GM18519 (cell line): ENCODE measurements around the gene ACACB.

Experiments
- ATAC-seq: cut with Tn5 transposase; IDR thresholded peaks from one replicate; pipeline ENCODE4 v1.9.1; 2021; ENCODE audit warnings: mild to moderate bottlenecking, moderate library complexity; ENCODE audit not compliant: unreplicated experiment, low FRiP score

Gene ACACB

DNA sequence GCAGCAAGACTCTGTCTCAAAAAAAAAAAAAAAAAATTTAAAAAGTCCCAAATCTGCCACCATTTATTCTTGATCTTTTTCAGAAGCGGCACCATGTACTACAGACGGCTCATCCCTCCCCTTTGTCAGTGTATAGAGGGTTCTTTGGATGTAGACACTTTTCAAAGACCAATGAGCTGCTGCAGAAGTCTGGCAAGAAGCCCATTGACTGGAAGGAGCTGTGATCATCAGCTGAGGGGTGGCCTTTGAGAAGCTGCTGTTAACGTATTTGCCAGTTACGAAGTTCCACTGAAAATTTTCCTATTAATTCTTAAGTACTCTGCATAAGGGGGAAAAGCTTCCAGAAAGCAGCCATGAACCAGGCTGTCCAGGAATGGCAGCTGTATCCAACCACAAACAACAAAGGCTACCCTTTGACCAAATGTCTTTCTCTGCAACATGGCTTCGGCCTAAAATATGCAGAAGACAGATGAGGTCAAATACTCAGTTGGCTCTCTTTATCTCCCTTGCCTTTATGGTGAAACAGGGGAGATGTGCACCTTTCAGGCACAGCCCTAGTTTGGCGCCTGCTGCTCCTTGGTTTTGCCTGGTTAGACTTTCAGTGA is 6.5 kb upstream of the ACACB start:
- ATAC-seq: no peak

- ATAC-seq: no peak
Observed at GRCh38 chr12:109110988-109111495, 5.3 kb upstream of the ACACB start.

DNA sequence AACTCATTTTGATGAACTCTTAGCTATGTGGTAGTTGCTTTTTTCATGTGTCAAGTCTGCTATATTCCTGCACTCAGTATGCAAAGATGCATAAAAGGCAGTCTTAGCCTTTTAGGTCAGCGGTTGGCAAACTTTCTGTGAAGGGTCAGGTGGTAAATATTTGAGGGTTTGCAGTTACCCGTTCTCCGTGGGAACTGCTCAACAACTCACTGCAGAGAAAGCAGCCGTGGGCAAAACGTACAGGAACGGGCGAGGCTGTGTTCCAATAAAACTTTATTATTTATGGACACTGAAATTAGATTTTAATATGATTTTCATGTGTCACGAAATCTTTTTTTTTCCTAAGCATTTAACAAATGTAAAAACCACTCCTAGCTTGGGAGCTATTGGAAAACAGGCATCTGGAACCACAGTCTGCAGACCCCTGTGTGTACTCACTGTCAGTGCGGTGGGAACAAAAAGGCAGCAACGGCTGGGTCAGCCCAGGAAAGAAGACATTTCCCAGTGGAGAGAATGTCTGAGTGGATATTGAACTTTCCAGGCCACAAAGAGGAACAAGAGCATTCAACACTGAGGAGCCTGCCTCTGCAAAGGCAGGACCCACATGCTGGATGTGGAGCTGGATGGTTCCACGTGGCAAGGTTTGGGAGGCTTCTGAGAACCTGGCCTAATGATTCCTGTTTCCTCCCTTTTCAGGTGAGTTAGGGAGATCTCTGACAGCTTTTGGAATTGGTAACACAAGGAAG is 3.5 kb upstream of the ACACB start:
- ATAC-seq: no peak

GRCh38 chr12:109113661-109114321 is 2.6 kb upstream of the ACACB start:
- no peak for ATAC-seq

GRCh38 chr12:109114644-109115043 is 1.7 kb upstream of the ACACB start:
- no peak for ATAC-seq

DNA sequence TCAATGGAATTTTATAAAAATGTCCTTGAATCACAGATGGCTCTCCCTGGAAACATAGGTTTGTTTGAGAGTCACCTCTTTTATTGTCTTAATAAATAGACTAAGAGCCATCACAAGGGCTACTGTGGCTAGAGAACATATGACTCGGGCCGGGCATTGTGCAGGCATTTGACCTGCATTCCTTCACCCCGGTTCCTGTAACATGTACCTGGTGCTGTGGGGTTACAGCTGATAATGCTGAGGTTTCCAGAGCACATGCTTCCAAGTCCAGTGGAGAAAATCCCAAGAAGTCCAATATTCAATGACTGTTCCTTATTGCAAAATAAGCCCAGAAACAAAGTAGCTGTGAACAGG is 1.0 kb upstream of the ACACB start:
- no peak for ATAC-seq

GRCh38 chr12:109116611-109116949 is 193 bp downstream of the ACACB start:
- ATAC-seq: no peak

- ATAC-seq: no peak
Observed at GRCh38 chr12:109120095-109120494, 3.7 kb downstream of the ACACB start.

GRCh38 chr12:109120557-109120956 is 4.2 kb downstream of the ACACB start:
- ATAC-seq: no peak

DNA sequence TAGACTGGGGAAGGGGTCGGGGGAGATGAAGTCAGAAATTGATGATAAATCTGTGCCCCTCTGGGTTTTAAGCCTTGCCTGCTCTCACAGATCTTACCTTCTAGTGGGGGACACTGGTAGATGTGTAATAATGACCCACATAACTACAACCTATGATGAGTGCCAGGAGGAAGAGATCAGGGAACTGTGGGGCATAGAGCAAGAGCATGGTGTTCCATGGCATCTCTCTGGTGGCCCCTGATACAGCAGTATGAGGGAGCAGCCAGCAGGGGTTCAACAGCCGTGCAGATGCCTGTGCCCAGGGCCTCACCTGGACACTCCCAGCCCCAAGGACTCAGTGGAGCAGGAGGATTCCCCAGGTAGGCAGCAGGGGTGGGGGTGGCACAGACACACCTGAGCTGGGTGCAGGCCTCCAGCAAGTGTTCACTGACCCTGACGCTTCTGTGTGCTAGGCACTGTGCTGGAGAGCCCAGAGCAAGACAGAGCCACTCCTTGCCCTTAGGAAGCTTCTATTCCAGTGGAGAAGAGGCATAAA is 5.0 kb downstream of the ACACB start:
- no peak for ATAC-seq

- ATAC-seq: no peak
Observed at GRCh38 chr12:109124878-109125648, 8.7 kb downstream of the ACACB start.

DNA sequence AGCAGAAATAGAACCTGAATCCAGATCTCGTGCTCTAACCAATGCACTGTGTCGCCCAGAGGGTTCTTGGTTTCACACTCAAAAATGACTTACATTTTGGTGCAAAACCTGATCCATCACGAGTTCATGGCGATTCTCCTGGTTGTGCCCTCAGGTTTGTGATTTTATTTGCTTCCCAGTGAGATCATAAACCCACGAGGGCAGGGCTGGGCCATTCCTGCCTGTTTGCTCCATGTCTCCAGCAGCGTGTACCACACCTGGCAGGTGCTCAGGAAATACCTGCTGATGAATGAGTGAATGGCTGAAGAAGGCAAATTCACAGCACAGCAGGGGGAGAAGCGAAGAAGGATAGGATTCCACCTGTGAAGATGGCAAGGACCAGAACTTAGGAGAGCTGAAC is 9.4 kb downstream of the ACACB start:
- ATAC-seq: no peak

GRCh38 chr12:109126784-109127183 is 10.4 kb downstream of the ACACB start:
- no peak for ATAC-seq

DNA sequence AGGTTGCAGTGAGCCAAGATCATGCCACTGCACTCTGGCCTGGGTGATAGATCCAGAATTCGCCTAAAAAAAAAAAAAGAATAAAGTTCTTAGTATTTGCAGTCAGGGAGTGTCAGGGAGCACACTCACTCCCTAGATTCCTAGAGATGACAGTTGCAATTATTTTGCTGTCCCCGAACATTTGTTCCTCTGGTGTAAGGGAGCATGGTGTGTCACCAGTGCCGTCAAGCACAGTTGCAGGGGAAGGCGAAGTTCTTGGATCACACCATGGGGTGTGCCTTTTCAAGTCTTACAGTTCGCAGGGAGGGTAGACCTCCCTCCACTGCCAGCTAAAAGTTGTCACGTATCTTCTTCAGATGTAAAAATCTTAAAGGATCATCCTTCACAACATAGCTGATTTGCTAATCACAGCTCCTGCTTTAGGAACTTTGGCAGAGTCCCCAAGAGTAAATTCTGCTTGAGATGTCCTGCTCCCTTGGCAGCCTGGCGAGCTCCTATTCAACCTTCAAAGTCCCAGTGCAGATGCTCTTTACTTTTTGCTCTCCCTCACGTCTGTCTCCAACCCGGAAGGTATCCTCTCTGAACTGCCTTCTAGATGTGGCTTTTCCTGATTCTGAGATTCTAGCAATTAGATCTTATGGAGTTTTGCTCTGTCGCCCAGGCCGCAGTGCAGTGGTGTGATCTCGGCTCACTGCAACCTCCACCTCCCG is 11.3 kb downstream of the ACACB start:
- no peak for ATAC-seq

GRCh38 chr12:109130297-109131153 is 14.1 kb downstream of the ACACB start:
- ATAC-seq: no peak

DNA sequence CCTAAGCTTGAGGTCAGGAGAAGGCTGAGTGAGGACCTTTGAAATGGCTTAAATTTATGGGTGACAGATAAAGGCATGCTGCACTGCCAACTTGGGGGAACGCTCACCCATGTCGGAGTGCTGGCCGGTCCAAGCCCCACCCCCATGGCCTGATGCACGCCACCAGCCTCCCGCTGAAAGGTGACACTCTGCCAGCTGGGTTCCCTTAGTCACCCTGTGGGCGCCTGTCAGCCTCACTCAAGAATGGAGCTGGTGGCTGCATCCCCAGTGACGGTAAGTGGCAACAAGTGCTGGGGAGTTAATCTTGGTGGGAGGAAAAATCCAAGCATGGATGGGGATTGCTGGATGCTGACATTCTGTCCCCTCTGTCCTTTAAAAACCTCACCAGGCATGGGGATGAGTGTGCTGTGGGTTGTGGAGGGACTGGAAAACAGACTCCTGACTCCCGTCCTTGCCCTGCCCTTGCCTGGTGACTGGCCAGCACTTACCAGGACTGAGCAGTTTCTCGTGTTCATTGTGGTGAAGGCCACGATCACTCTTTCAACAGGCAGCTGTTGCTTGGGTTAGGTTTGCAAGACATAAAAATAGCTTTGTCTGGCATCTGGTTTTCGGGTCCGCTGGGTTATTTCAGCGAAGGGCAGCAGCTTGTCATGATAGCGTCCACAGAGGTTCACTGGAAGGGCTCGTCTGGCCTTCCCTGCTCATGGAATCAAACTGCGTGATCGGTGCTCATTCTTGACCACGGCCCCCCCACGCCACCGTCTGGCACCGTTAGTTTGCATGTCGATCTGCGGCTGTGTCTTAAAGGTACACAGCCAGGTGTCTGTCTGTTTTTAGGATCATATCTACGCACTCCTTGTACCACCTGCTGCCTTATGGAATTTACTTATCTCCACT is 15.0 kb downstream of the ACACB start:
- ATAC-seq: no peak

DNA sequence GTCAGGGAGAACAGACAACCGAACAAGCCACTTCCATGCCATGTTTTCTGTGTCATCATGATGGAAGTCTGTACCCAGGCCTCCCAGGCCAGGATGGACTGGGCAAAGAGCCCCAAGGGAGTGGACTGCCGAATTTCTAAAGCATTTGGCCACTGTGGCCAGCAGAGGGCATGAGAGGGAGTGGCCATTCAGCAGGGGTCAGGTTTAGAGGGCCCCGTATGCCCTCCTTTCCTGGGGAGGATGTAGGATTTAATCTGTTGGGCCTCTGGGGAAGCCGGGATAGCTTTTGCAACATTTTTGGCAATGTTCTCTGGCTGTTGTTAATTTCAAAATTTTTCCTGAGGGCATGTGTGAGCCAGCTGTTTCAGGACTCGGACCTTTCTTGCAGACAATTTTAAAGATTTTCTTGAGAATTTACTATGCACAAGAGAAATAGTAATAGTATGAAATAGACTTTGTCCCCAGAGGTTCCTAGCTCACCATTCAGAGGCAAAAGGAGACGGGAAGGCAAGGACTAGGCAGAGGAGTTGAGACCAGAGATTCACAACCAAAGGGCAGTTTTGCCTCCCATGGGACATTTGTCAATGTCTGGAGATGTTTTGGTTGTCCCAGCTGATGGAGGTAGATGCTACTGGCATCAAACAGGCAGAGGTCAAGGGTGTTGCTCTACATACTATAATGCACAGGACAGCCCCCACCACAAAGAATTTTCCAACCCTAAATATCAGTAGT is 18.0 kb downstream of the ACACB start:
- no peak for ATAC-seq

GRCh38 chr12:109137055-109137454 is 20.7 kb downstream of the ACACB start:
- ATAC-seq: no peak
